ENCODE results near the gene PHLDA3. TPM values are rescaled to one million over a fixed set of nuclear protein-coding genes. Genes with fewer than 3 reads are reported as not detected.

PHLDA3 gene
- total and polyA plus RNA-seq, 2 donors (not counting 3 experiments of a cell fraction or from before 2014, with no cell fraction given): 21.4 to 29.5 TPM

- no peak overlapping the region for H3K4me3 ChIP-seq (replicated peaks in 1 of 3; ENCODE audit: insufficient read depth in 1 of 3, low read depth in 1 of 3, low read length in 3 of 3)
- no TSS peak for BruUV-seq (replicated peaks)
- H2AFZ ChIP-seq (ENCODE audit: low read depth, low read length): no peak overlapping the region
- DNase-seq (ENCODE audit: low read depth, low spot score): peak; percentile 57
- no peak overlapping the region for H3K9ac ChIP-seq (replicated peaks; ENCODE audit: extremely low read depth, insufficient read depth, low read length)
- H3K4me1 ChIP-seq (ENCODE audit: control insufficient read depth, extremely low read depth, insufficient read depth, low read length): no peaks in the 10 kb centered on the region
- CTCF ChIA-PET: interaction anchor here (0.5 to 9.3 kb wide), 30 partner anchors 8 to 347 kb away, joined by 3 to 148 read pairs (median 4); partner anchors contain the start of gene PHLDA3
- no peak overlapping the region for H3K4me2 ChIP-seq (ENCODE audit: insufficient read depth, low read length)
- peak; percentile 46 for FAIRE-seq
- H3K27me3 ChIP-seq (ENCODE audit: control insufficient read depth in 2 of 2, insufficient read depth in 2 of 2, low read length in 2 of 2): peaks cover 0 to 2% of the 10 kb centered on the region in 2 experiments
- H3K9me1 ChIP-seq (replicated peaks; ENCODE audit: control insufficient read depth, extremely low read depth, insufficient read depth, low read length): no peaks in the 10 kb centered on the region
- H3K36me3 ChIP-seq (ENCODE audit: control insufficient read depth in 2 of 2, extremely low read depth in 1 of 2, insufficient read depth in 2 of 2, low read length in 2 of 2): no peaks in the 10 kb centered on the region
- no peaks in the 10 kb centered on the region for H3K79me2 ChIP-seq (ENCODE audit: control insufficient read depth, insufficient read depth, low read length)
- no peak for TF ChIP-seq POLR2A (IDR thresholded peaks at IDR 0.05; ENCODE audit: low read depth, low read length)
- TF ChIP-seq EZH2 (IDR thresholded peaks at IDR 0.05; ENCODE audit: borderline replicate concordance, low read depth, low read length, severe bottlenecking): no peak
- TF ChIP-seq, protein P1, sequence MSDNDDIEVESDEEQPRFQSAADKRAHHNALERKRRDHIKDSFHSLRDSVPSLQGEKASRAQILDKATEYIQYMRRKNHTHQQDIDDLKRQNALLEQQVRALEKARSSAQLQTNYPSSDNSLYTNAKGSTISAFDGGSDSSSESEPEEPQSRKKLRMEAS (IDR thresholded peaks at IDR 0.05; ENCODE audit: insufficient read depth, insufficient read length): no peak
- TF ChIP-seq, protein P2, sequence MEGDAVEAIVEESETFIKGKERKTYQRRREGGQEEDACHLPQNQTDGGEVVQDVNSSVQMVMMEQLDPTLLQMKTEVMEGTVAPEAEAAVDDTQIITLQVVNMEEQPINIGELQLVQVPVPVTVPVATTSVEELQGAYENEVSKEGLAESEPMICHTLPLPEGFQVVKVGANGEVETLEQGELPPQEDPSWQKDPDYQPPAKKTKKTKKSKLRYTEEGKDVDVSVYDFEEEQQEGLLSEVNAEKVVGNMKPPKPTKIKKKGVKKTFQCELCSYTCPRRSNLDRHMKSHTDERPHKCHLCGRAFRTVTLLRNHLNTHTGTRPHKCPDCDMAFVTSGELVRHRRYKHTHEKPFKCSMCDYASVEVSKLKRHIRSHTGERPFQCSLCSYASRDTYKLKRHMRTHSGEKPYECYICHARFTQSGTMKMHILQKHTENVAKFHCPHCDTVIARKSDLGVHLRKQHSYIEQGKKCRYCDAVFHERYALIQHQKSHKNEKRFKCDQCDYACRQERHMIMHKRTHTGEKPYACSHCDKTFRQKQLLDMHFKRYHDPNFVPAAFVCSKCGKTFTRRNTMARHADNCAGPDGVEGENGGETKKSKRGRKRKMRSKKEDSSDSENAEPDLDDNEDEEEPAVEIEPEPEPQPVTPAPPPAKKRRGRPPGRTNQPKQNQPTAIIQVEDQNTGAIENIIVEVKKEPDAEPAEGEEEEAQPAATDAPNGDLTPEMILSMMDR (IDR thresholded peaks at IDR 0.05; ENCODE audit: extremely low read depth in 1 of 2, insufficient read depth in 1 of 2, low read depth in 1 of 2, low read length in 2 of 2): peak; percentile 72 to 80
- no peak overlapping the region for H3K27ac ChIP-seq (ENCODE audit: insufficient read depth, low read depth, low read length)
- H4K20me1 ChIP-seq (replicated peaks; ENCODE audit: control insufficient read depth, extremely low read depth, insufficient read depth, low read length): no peaks in the 10 kb centered on the region
- H3K9me3 ChIP-seq (replicated peaks; ENCODE audit: control insufficient read depth, insufficient read depth, low read length): no peaks in the 10 kb centered on the region
- intact Hi-C loops (cut with micrococcal nuclease) (loop anchor here (1.0 to 2.0 kb wide), 3 partner anchors 21 to 65 kb away; partner anchors contain the start of gene PHLDA3), dilution Hi-C loops (cut with MboI; ENCODE audit: extremely low pct_ligation_motif_present, low sequenced_read_pairs) (no loop called here)
- POLR2A ChIA-PET: interaction anchor here (1.0 to 1.5 kb wide), 3 partner anchors 13 to 21 kb away, joined by 3 to 6 read pairs (median 3); partner anchors contain the start of gene PHLDA3
These were observed 20.8 kb downstream of the PHLDA3 start for GRCh38 chr1:201447903-201448871.
